HepG2 (cell line): ENCODE measurements around the gene ABCA2. TPM values are rescaled to one million over a fixed set of nuclear protein-coding genes. Genes with fewer than 3 reads are reported as not detected.

Experiments used
- ATAC-seq: fragments of 200-7000 bp; cut with Tn5 transposase; 3 replicates; pipeline ENCODE4 v1.9.1; 2020; ENCODE audit warnings: mild to moderate bottlenecking, moderate library complexity
- BruUV-seq: library from RNA; stranded (reverse); fragments of 400-500 nt; replicated peaks from 2 replicates; lab custom pipeline; 2021; lab: Mats Ljungman, UMichigan
- CTCF ChIA-PET: fragments of 300-600 bp; formaldehyde crosslinking; extraction: SDS; loops from one replicate; lab custom pipeline; 2021; ENCODE audit warnings: low total read pairs, inconsistent platforms, low intra/inter-chr PET ratio; lab: Yijun Ruan, JAX
- POLR2A ChIA-PET: fragments of 350-600 bp; sonication (Branson Sonifier 250); formaldehyde crosslinking; loops from one replicate; lab custom pipeline; 2020; ENCODE audit warnings: antibody characterized with exemption, inconsistent platforms; lab: Yijun Ruan, JAX
- DNase-seq: peaks from one replicate; pipeline ENCODE4 v3.0.0-alpha.2; 2015; ENCODE audit warnings: low spot score
- FAIRE-seq: peaks from 3 replicates; lab custom pipeline; 2011; peaks lifted over from hg19 to GRCh38; lab: Jason Lieb, UNC
- H2AFZ ChIP-seq: one replicate; pipeline ENCODE4 v1.6.1; 2011; ENCODE audit warnings: low read length, inconsistent platforms
- H3K27ac ChIP-seq: fragments of 300-600 bp; 3 replicates; pipeline ENCODE4 v1.8.0; 2011; ENCODE audit warnings: mixed run types, mild to moderate bottlenecking, mixed read lengths, low read length, inconsistent platforms; ENCODE audit not compliant: insufficient read depth; ENCODE audit errors: extremely low read length
- H3K27me3 ChIP-seq, 2 experiments: fragments of 200-600 bp in 1 of 2; 2 replicates in 1 of 2; 3 replicates in 1 of 2; pipeline versions ENCODE4 v1.6.0 to v1.8.0; 2011; ENCODE audit warnings: low read length in 2 of 2, mild to moderate bottlenecking in 2 of 2, moderate library complexity in 2 of 2, inconsistent platforms in 1 of 2; ENCODE audit not compliant: insufficient read depth in 2 of 2, control insufficient read depth in 1 of 2
- H3K36me3 ChIP-seq, 2 experiments: fragments of 200-600 bp in 1 of 2; replicated peaks in 1 of 2; 2 replicates in 1 of 2; 3 replicates in 1 of 2; pipeline versions ENCODE4 v1.5.1 to v1.8.0; 2011; ENCODE audit warnings: low read length in 2 of 2, inconsistent platforms in 1 of 2; ENCODE audit not compliant: insufficient read depth in 2 of 2, control insufficient read depth in 1 of 2
- H3K4me1 ChIP-seq: 2 replicates; pipeline ENCODE4 v1.5.1; 2012; ENCODE audit warnings: low read length, inconsistent platforms; ENCODE audit not compliant: insufficient read depth
- H3K4me2 ChIP-seq: 2 replicates; pipeline ENCODE4 v1.6.0; 2011; ENCODE audit warnings: low read depth, low read length, inconsistent platforms
- H3K4me3 ChIP-seq, 3 experiments: fragments of 200-600 bp in 1 of 3; sonication (generic), shearing (Covaris generic) in 1 of 3; replicated peaks in 1 of 3; 2 replicates each; pipeline ENCODE4 v1.5.1; 2011 to 2016; ENCODE audit warnings: low read length in 3 of 3, inconsistent platforms in 2 of 3, low read depth in 2 of 3, mild to moderate bottlenecking in 2 of 3, control low read depth in 1 of 3, mixed read lengths in 1 of 3; ENCODE audit not compliant: insufficient read depth in 1 of 3
- H3K79me2 ChIP-seq: one replicate; pipeline ENCODE4 v1.6.1; 2011; ENCODE audit warnings: low read length, inconsistent platforms; ENCODE audit not compliant: insufficient read depth
- H3K9ac ChIP-seq: 2 replicates; pipeline ENCODE4 v1.6.0; 2011; ENCODE audit warnings: mild to moderate bottlenecking, low read depth, low read length, inconsistent platforms; ENCODE audit not compliant: insufficient read depth
- H3K9me3 ChIP-seq: 2 replicates; pipeline ENCODE4 v1.5.1; 2012; ENCODE audit warnings: mild to moderate bottlenecking, low read length
- H4K20me1 ChIP-seq: 2 replicates; pipeline ENCODE4 v1.6.0; 2011; ENCODE audit warnings: inconsistent platforms, mild to moderate bottlenecking, low read length, moderate library complexity; ENCODE audit not compliant: insufficient read depth
- CSRNP1 ChIP-seq: sonication (generic); formaldehyde crosslinking; IDR thresholded peaks from 2 replicates; pipeline ENCODE4 v1.8.1; 2023; ENCODE audit warnings: mild to moderate bottlenecking, missing genetic modification reagents
- GZF1 ChIP-seq: sonication (generic); formaldehyde crosslinking; IDR thresholded peaks from 2 replicates; pipeline ENCODE4 v1.5.1; 2020; ENCODE audit warnings: mild to moderate bottlenecking, missing genetic modification reagents
- HOXA5 ChIP-seq: sonication (generic); formaldehyde crosslinking; IDR thresholded peaks from 2 replicates; pipeline ENCODE4 v1.4.0; 2020; ENCODE audit warnings: missing genetic modification reagents
- MAFK ChIP-seq, 2 experiments: IDR thresholded peaks in 1 of 2; conservative IDR thresholded peaks in 1 of 2; 2 replicates each; pipeline ENCODE4 v1.6.1; 2011; ENCODE audit warnings: improper control_type of control experiment in 2 of 2, low read length in 2 of 2
- SRSF4 ChIP-seq: fragments of 200-400 bp; formaldehyde crosslinking; IDR thresholded peaks from one replicate; pipeline ENCODE4 v1.6.1; 2018; ENCODE audit warnings: mild to moderate bottlenecking, low read depth, low read length, moderate library complexity; ENCODE audit not compliant: poor library complexity, severe bottlenecking
- TIGD3 ChIP-seq: sonication (generic); formaldehyde crosslinking; IDR thresholded peaks from 2 replicates; pipeline ENCODE4 v1.5.1; 2020; ENCODE audit warnings: mild to moderate bottlenecking, missing genetic modification reagents, borderline replicate concordance
- ZC3H4 ChIP-seq: sonication (generic); formaldehyde crosslinking; IDR thresholded peaks from 2 replicates; pipeline ENCODE4 v1.4.0; 2020; ENCODE audit warnings: missing genetic modification reagents, borderline replicate concordance
- ZNF263 ChIP-seq: sonication (generic); formaldehyde crosslinking; IDR thresholded peaks from 2 replicates; pipeline ENCODE4 v1.4.0; 2020; ENCODE audit warnings: missing genetic modification reagents
- ZNF282 ChIP-seq: fragments of 450-650 bp; IDR thresholded peaks from 2 replicates; pipeline ENCODE4 v1.6.1; 2018; ENCODE audit not compliant: partially characterized antibody
- ZNF33A ChIP-seq: sonication (generic); formaldehyde crosslinking; IDR thresholded peaks from 2 replicates; pipeline ENCODE4 v1.5.1; 2020; ENCODE audit warnings: missing genetic modification reagents, mild to moderate bottlenecking, moderate library complexity, borderline replicate concordance
- ZSCAN25 ChIP-seq: sonication (generic); formaldehyde crosslinking; IDR thresholded peaks from 2 replicates; pipeline ENCODE4 v1.8.0; 2022; ENCODE audit warnings: mild to moderate bottlenecking, missing genetic modification reagents
- WGBS: methylation state at CpG from one replicate; pipeline ENCODE4 v1.1.6; 2017; ENCODE audit warnings: low lambda C conversion rate; 5-methylcytosine and 5-hydroxymethylcytosine counted together
- in situ Hi-C: cut with HindIII; loops from 2 replicates; pipeline ENCODE4 v1.10.0; 2017; ENCODE audit warnings: low pct_unique_long_range_greater_than_20kb; ENCODE audit not compliant: extremely low pct_ligation_motif_present
- intact Hi-C: fragments of 100-400 bp; cut with micrococcal nuclease; formaldehyde crosslinking; loops from one replicate; pipeline ENCODE4 v1.10.0; 2022; ENCODE audit not compliant: unreplicated experiment
- polyA plus RNA-seq, 8 experiments: library from polyadenylated mRNA; depleted of rRNA in 3 of 8; stranded (reverse) in 7 of 8; unstranded in 1 of 8; fragments of >200 nt; fragmentation: Illumina TruSeq in 4 of 8; extraction: Trizol in 4 of 8; gene quantifications; 2 replicates each; pipeline versions ENCODE4 v1.2.1 to v1.2.3, GENCODE V29; 2011 to 2016; ENCODE audit warnings: low read depth in 4 of 8, missing spikeins in 1 of 8, mixed read lengths in 1 of 8; ENCODE audit not compliant: insufficient read depth in 1 of 8
- total RNA-seq, 5 experiments: library from RNA; depleted of rRNA; stranded (reverse); fragments of >200 nt; fragmentation: Illumina TruSeq; extraction: Trizol; gene quantifications; 2 replicates each; pipeline ENCODE4 v1.2.3, GENCODE V29; 2016; ENCODE audit warnings: low read depth in 1 of 5

The ABCA2 gene
- total and polyA plus RNA-seq, 2 of the 13 experiments (the other 11 are each of a cell fraction or from before 2014, with no cell fraction given), result 2.9 to 19.2 TPM

- Histone ChIP-seq H2AFZ (no peak overlapping the region), H3K9me3 (no peaks in the 10 kb centered on the region), H3K4me3 (no peak overlapping the region), H3K4me2 (no peak overlapping the region), H3K9ac (no peak overlapping the region), H3K79me2 (no peaks in the 10 kb centered on the region), H3K27ac (no peak overlapping the region), H3K27me3 (no peaks in the 10 kb centered on the region), H3K36me3 (peaks cover 1 to 2% of the 10 kb centered on the region in 2 experiments; a peak in 1 of 5 replicates), H4K20me1 (no peaks in the 10 kb centered on the region), H3K4me1 (no peaks in the 10 kb centered on the region)
- ATAC-seq (no peak), FAIRE-seq (no peak), DNase-seq (no peak)
- intact Hi-C loops (no loop called here), in situ Hi-C loops (no loop called here)
- WGBS, result 91% methylated on average over 12 of the region's 23 CpGs
- ChIA-PET POLR2A (no interaction called here), CTCF (no interaction called here)
- BruUV-seq, result no TSS peak
- TF ChIP-seq GZF1 (CRISPR knock-in tag), result no peak
- no peak for TF ChIP-seq ZSCAN25 (CRISPR knock-in tag)
- TF ChIP-seq ZNF263 (CRISPR knock-in tag), result no peak
- no peak for TF ChIP-seq CSRNP1
- no peak for TF ChIP-seq MAFK (conservative IDR thresholded peaks at IDR 0.05 in 1 of 2, IDR thresholded peaks at IDR 0.05 in 1 of 2; ENCODE audit: low read length in 2 of 2)
- no peak for TF ChIP-seq HOXA5 (CRISPR knock-in tag)
- TF ChIP-seq ZNF33A (CRISPR knock-in tag), result no peak
- TF ChIP-seq TIGD3 (CRISPR knock-in tag), result no peak
- TF ChIP-seq ZC3H4 (CRISPR knock-in tag), result no peak
- no peak for TF ChIP-seq SRSF4
- TF ChIP-seq ZNF282, result no peak
Observed at GRCh38 chr9:137014166-137014565, 13.9 kb downstream of the ABCA2 start.
